ELR (cell line): ENCODE data around the gene KANK3.
"Not testable (repeated sequence)": the region's sequence is repeated elsewhere in the genome, so short reads cannot be mapped to it uniquely, and the experiment has no call there.

ENCODE experiments used
- DNase-seq: peaks from one replicate; pipeline ENCODE4 v3.0.0-alpha.2; 2015; ENCODE audit warnings: low read depth

KANK3 gene

DNA sequence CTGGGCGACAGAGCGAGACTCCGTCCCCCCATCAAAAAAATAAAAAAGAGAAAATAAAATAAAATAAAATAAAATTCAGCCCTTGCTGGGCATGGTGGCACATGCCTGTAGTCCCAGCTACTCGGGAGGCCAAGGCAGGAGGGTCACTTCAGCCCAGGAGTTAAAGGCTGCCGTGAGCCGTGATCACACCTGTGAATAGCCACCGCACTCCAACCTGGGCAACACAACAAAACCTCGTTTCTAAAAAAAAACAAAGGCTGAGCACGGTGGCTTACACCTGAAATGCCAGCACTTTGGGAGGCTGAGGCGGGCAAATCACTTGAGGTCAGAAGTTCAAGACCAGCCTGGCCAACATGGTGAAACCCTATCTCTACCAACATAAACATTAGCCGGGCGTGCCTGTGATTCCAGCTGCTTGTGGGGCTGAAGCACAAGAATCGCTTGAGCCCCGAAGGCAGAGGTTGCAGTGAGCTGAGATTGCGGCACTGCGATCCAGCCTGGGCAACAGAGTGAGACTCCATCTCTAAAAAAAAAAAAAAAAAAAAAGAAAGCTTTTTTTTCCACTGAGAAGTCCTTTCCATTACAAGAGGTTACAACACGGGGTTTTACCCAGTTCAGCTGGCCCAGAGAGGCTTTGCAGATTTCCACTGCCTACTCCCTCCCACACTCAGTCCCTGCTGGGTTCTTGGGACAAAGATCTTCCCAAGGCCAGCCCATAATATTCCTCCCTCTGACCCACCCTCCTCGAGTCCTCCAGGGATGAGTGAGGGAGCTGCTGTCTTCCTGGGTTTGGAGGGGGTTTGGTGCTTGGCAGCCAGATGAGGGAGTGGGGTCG, 27.3 kb upstream of the KANK3 start:
- DNase-seq: no peak

DNA sequence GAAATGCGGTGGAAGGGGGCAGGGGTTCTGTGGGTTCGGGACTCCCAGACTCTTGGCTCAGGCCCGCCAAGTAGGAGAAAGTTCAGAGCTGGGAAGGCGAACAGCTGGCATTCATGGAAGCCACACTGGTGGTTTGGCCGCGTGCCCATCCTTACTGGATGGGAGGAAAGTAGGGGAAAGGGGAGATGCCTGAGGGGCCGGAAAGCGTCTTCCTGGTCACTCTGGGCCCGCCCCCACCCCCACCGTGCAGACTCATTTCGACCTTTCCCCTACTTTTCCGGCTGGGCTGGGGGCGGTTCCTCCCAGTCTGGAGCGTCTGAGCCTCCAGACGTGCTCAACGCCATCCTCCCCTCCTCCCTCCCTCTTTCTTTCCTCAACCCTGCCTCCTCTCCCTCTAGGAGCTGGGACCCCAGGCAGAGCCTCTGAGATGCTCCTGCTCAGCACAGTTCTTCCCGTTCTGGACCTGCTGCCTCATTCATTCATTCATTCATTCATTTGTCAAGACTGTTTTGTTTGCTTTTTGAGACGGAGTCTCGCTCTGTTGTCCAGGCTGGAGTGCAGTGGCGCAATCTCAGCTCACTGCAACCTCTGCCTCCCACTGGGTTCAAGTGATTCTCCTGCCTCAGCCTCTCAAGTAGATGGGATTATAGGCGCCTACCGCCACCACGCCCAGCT, 24.4 kb upstream of the KANK3 start:
- DNase-seq: peak; percentile 98

DNA sequence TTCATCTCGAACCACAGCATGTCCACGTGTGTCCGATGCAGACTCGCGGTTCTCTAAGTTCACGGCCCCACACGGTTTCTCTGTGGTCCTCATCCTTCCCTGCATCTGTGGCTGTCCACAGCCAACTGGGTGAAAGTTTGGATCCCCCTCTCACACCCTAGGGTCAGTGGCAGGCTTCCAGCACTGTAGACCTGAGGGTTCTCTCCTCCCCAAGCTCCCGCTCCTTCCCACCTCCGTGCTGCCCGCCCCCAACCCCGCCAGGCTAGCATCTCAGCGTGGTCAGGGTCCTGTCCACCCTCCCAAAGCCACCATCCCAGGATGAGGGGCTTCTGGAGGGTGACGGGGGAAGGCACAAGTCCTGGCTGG, 23.9 kb upstream of the KANK3 start:
- DNase-seq: no peak

DNA sequence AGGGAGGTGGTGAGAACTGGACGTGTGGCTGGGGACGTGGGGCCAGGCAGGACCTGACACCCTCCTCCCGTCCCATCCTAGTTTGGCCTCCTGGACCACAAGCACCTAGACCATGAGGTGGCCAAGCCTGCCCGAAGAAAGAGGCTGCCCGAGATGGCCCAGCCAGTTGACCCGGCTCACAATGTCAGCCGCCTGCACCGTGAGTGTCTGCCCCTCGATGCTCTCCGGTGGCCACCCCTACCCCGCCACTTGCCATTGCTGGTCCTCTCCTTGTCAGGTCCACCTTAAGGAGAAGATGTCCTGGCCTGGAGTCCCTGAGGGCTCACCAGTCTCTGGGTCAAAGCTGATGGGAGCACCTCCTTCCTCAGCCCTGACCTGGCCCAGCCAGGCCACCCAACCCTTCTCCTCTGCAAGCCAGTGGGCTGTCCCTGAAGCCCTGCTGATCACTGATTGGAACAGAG, 23.1 kb upstream of the KANK3 start:
- no peak for DNase-seq

DNA sequence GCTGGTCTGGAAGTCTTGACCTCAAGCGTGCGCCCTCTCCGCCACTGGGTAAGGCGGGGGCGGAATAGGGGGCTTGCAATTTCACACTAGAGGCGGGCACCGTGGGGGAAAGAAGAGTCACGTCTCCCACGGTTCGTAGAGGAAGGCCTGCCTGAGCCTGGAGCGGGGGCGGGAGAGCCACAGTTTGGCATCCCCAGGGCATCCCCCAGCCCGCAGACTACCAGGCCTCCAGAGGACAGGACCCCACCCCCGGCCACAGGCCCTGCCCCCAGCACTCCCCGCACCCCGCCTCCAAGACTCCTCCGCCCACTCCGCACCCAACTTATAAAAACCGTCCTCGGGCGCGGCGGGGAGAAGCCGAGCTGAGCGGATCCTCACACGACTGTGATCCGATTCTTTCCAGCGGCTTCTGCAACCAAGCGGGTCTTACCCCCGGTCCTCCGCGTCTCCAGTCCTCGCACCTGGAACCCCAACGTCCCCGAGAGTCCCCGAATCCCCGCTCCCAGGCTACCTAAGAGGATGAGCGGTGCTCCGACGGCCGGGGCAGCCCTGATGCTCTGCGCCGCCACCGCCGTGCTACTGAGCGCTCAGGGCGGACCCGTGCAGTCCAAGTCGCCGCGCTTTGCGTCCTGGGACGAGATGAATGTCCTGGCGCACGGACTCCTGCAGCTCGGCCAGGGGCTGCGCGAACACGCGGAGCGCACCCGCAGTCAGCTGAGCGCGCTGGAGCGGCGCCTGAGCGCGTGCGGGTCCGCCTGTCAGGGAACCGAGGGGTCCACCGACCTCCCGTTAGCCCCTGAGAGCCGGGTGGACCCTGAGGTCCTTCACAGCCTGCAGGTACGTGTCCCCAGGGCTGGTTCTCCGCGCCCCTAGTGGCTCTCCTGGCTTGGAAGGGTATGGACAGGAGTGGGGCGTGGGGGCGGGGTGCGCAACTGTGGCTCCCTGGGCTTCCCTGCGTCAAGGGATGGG, 21.0 kb upstream of the KANK3 start, which contains the start of gene ANGPTL4:
Gene ANGPTL4 (plus strand): TSS at position 353 of the 969 bp plus-strand sequence. CDS start 167 bp downstream, at position 520.
- peak; percentile 86 for DNase-seq

DNA sequence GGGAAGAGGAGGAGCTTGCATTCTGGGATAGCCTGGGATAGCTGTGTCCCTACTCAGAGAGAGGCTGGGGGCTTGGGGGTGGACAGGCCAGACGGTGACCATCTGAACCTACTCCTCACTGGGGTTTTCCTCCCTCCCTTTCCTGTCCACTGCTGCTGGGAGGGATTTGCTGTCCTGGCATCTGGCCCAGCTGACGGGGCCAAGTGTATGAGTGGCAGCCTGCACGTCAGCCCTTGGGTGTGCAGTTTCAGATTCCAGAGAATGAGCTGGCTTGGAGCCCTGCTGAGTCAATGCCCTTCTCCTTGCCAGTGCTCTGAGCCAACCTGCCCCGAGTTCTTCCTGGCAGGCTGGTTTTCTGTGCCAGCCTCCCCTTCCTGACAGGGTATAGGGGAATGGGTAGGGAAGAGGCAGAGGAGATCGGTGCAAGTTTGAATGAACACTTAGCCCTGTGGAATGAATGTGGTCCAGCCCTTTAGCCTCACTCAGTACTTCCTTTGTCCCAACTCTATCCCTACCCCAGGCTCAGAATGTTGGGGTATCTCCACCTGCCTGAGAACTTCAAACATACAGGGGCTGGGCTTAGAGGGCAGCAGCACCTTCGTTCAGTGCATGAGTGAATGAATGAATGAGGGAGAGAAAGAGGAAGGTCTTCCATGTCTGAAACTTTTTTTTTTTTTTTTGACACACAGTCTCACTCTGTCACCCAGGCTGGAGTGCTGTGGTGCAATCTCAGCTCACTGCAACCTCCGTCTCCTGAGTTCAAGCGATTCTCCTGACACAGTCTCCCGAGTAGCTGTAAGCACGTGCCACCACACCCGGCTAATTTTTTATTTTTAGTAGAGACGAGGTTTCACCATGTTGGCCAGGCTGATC, 19.1 kb upstream of the KANK3 start:
- peak; percentile 99 for DNase-seq

GRCh38 chr19:8360196-8360595, 17.1 kb upstream of the KANK3 start:
- peak; percentile 49 for DNase-seq

DNA sequence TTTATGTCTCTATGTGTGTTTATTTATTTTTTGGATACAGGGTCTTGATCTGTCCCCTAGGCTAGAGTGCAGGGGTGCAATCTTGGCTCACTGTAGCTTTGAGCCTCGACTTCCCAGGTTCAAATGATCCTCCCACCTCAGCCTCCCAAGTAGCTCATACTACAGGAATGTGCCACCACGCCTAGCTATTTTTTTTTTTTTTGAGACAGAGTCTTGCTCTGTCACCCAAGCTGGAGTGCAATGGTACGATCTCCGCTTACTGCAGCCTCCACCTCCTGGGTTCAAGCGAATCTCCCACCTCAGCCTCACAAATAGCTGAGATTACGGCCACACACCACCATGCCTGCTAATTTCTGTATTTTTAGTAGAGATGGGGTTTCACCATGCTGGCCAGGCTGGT, 15.9 kb upstream of the KANK3 start:
- no peak for DNase-seq

GRCh38 chr19:8357007-8357521, 14.0 kb upstream of the KANK3 start:
- DNase-seq: no peak

- DNase-seq: peak; percentile 100
Measured at GRCh38 chr19:8355631-8356402, 12.8 kb upstream of the KANK3 start.

DNA sequence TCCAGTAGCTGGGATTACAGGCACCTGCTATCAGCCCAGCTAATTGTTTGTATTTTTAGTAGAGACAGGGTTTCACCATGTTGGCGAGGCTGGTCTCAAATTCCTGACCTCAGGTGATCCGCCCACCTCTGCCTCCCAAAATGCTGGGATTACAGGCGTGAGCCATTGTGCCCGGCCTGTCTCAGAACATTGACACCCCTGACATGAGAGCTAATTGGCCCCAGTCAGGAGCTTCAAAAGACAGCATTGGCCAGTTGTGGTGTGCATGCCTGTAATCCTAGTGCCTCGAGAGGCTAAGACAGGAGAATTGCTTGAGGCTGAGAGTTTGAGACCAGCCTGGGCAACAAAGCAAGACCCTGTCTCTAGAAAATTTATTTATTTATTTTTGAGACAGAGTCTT, 9.8 kb upstream of the KANK3 start:
- DNase-seq: not testable (repeated sequence)

GRCh38 chr19:8352134-8352827, 9.2 kb upstream of the KANK3 start:
- DNase-seq: no peak

- not testable (repeated sequence) for DNase-seq
Measured at GRCh38 chr19:8349629-8350372, 6.7 kb upstream of the KANK3 start.

- no peak for DNase-seq
Measured at GRCh38 chr19:8343483-8343844, 402 bp upstream of the KANK3 start.

DNA sequence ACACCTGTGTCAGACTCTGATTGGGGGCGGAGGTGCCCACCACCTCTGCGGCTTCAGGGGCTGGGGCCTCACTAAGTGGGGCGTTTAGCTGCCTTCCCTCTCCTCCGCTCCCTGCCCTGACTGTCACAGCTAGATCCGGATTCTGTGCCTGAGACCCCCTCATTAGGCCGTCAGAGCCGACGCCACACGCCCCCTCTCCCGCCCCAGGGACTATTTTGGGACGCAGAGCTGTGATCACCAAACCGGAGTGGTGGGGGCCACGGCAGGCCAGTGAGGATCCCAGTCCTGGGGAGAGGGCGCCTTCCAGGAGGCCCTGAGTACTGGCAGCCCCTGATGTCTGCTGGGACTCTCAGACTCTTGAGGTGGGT, 762 bp downstream of the KANK3 start:
- DNase-seq: no peak

GRCh38 chr19:8341504-8341903, 1.6 kb downstream of the KANK3 start:
- DNase-seq: not testable (repeated sequence)

DNA sequence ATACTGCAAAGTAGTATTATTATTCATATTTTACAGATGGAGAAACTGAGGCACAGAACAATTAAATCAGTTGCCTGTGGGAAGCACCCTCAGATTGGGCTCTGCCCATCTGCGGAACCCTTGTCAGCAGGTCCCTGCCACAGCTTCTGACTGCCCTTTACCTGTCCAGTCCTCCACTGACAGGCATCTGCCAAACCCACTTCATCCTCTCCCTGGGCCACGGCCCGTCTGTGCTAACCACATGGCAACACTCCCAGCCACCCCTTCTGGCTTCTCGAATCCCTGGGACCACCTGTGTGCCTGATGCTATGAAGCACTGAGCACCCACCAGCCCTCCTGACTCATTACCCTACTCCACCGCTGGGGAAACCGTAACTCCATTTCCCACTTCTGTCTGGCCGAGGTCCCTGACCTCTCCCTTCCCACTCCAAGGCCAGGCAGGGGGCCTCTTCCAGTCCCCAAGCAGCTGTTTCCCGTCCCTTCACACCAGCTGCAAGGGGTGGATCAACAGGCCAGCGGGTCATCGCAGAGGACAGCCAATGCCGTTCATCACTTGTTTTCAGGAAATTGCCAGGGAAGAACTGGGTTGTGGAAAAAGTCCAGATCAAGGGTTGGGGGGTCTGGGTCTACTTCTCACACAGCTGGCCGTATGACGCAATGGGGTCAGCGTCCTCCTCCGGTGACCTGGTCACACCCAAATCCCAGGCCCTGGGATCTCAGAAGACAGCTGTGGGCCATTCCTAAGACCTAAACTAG, 2.5 kb downstream of the KANK3 start:
- DNase-seq: no peak

GRCh38 chr19:8338835-8339234, 4.2 kb downstream of the KANK3 start:
- DNase-seq: no peak
